ENCODE measurements around the gene TXNDC11. TPM values are rescaled to one million over a fixed set of nuclear protein-coding genes. Genes with fewer than 3 reads are reported as not detected.
A peak's percentile ranks its signal among the peaks of the same experiment; 100 is the strongest.

Gene TXNDC11
- total RNA-seq, 3 donors from 2014 or later: 38.6 to 53.7 (median 47.9) TPM

- Histone ChIP-seq H3K9me3 (no peaks in the 10 kb centered on the region), H3K27me3 (no peaks in the 10 kb centered on the region), H3K27ac (no peak overlapping the region), H3K4me3 (no peak overlapping the region), H3K4me1 (no peaks in the 10 kb centered on the region), H3K36me3 (no peaks in the 10 kb centered on the region)
- DNase-seq (ENCODE audit: low spot score in 2 of 2): no peak
- no peak for TF ChIP-seq CTCF (IDR thresholded peaks at IDR 0.05)
- TF ChIP-seq POLR2A (IDR thresholded peaks at IDR 0.05): no peak
- no peak for TF ChIP-seq POLR2AphosphoS5 (IDR thresholded peaks at IDR 0.05)
- intact Hi-C loops (cut with DNase I; ENCODE audit: low total_unique reads): no loop called here
Observed at GRCh38 chr16:11748404-11749254, 6.0 kb upstream of the TXNDC11 start.

GRCh38 chr16:11747949-11748403, 5.3 kb upstream of the TXNDC11 start:
- TF ChIP-seq CTCF (IDR thresholded peaks at IDR 0.05) (no peak), POLR2A (IDR thresholded peaks at IDR 0.05) (no peak), POLR2AphosphoS5 (IDR thresholded peaks at IDR 0.05) (no peak)
- DNase-seq (ENCODE audit: low spot score in 2 of 2): no peak
- no peak overlapping the region for H3K4me3 ChIP-seq
- no peaks in the 10 kb centered on the region for H3K4me1 ChIP-seq
- H3K9me3 ChIP-seq: no peaks in the 10 kb centered on the region
- H3K27ac ChIP-seq: no peak overlapping the region
- H3K36me3 ChIP-seq: no peaks in the 10 kb centered on the region
- no peaks in the 10 kb centered on the region for H3K27me3 ChIP-seq
- intact Hi-C loops (cut with DNase I; ENCODE audit: low total_unique reads): no loop called here

GRCh38 chr16:11744075-11744470, 1.4 kb upstream of the TXNDC11 start:
- Histone ChIP-seq H3K4me1 (peaks cover 0 to 18% of the 10 kb centered on the region in 2 donors), H3K27me3 (no peaks in the 10 kb centered on the region), H3K27ac (peak overlapping the region in 1 of 2 donors; percentile 97), H3K36me3 (no peaks in the 10 kb centered on the region), H3K4me3 (no peak overlapping the region), H3K9me3 (no peaks in the 10 kb centered on the region)
- intact Hi-C loops (cut with DNase I; ENCODE audit: low total_unique reads): no loop called here
- no peak for DNase-seq (ENCODE audit: low spot score in 2 of 2)
- TF ChIP-seq POLR2AphosphoS5 (IDR thresholded peaks at IDR 0.05): no peak
- no peak for TF ChIP-seq POLR2A (IDR thresholded peaks at IDR 0.05)
- no peak for TF ChIP-seq CTCF (IDR thresholded peaks at IDR 0.05)

GRCh38 chr16:11743308-11744074, 834 bp upstream of the TXNDC11 start:
- Histone ChIP-seq H3K36me3 (no peaks in the 10 kb centered on the region), H3K9me3 (no peaks in the 10 kb centered on the region), H3K27me3 (no peaks in the 10 kb centered on the region), H3K4me1 (peaks cover 0 to 18% of the 10 kb centered on the region in 2 donors), H3K27ac (peak overlapping the region; percentile 97 to 100), H3K4me3 (peak overlapping the region; percentile 97 to 99 (median 98))
- TF ChIP-seq POLR2A (IDR thresholded peaks at IDR 0.05): no peak
- TF ChIP-seq CTCF (IDR thresholded peaks at IDR 0.05): no peak
- peak in 2 of 3 donors; percentile 43 to 86 for TF ChIP-seq POLR2AphosphoS5 (IDR thresholded peaks at IDR 0.05)
- peak in 1 of 2 donors; percentile 46 for DNase-seq (ENCODE audit: low spot score in 2 of 2)
- intact Hi-C loops (cut with DNase I; ENCODE audit: low total_unique reads): no loop called here

Measured in breast epithelium (tissue), 4 donors.